MCF 10A (cell line): ENCODE results near the gene CRTC1. TPM values are rescaled to one million over a fixed set of nuclear protein-coding genes. Genes with fewer than 3 reads are reported as not detected.
"Not testable (repeated sequence)": the region's sequence is repeated elsewhere in the genome, so short reads cannot be mapped to it uniquely, and the experiment has no call there.

Experiments
- BruUV-seq: library from RNA; stranded (reverse); fragments of 400-500 nt; replicated peaks from 2 replicates; lab custom pipeline; 2021; lab: Mats Ljungman, UMichigan
- CTCF ChIA-PET: fragments of 300-600 bp; sonication (Branson Sonifier 250); formaldehyde crosslinking; extraction: SDS; loops from one replicate; lab custom pipeline; 2021; ENCODE audit warnings: antibody characterized with exemption, inconsistent platforms; lab: Yijun Ruan, JAX
- POLR2A ChIA-PET: fragments of 300-600, 350-650 bp; sonication (Branson Sonifier 250); formaldehyde crosslinking; extraction: SDS; loops from one replicate; lab custom pipeline; 2020; ENCODE audit warnings: antibody characterized with exemption, inconsistent platforms; lab: Yijun Ruan, JAX
- DNase-seq: peaks from one replicate; pipeline ENCODE4 v3.0.0-alpha.2; 2018; ENCODE audit not compliant: unreplicated experiment
- H3K27ac Mint-ChIP-seq: one replicate; pipeline ENCODE4 v1.8.0; 2022; ENCODE audit warnings: mild to moderate bottlenecking, low read depth, mixed read lengths; ENCODE audit not compliant: unreplicated experiment
- H3K27me3 Mint-ChIP-seq: one replicate; pipeline ENCODE4 v1.8.0; 2022; ENCODE audit warnings: mixed read lengths; ENCODE audit not compliant: insufficient read depth, unreplicated experiment
- H3K36me3 Mint-ChIP-seq: one replicate; pipeline ENCODE4 v1.8.0; 2022; ENCODE audit warnings: mild to moderate bottlenecking, moderate library complexity, mixed read lengths; ENCODE audit not compliant: insufficient read depth, unreplicated experiment
- H3K4me1 Mint-ChIP-seq: one replicate; pipeline ENCODE4 v1.8.0; 2022; ENCODE audit warnings: mixed read lengths; ENCODE audit not compliant: insufficient read depth, unreplicated experiment
- H3K4me3 Mint-ChIP-seq: one replicate; pipeline ENCODE4 v1.8.0; 2022; ENCODE audit warnings: mild to moderate bottlenecking, moderate library complexity, mixed read lengths; ENCODE audit not compliant: unreplicated experiment
- H3K9me3 Mint-ChIP-seq: one replicate; pipeline ENCODE4 v1.8.0; 2022; ENCODE audit warnings: mixed read lengths; ENCODE audit not compliant: unreplicated experiment
- CTCF ChIP-seq: fragments of 200-600 bp; IDR thresholded peaks from one replicate; pipeline ENCODE4 v1.8.0; 2022; ENCODE audit warnings: antibody characterized with exemption, mild to moderate bottlenecking; ENCODE audit not compliant: unreplicated experiment
- intact Hi-C: fragments of 100-400 bp; cut with micrococcal nuclease; formaldehyde crosslinking; loops from 2 replicates; pipeline ENCODE4 v1.14.1; 2022
- total RNA-seq: library from RNA; stranded (reverse); gene quantifications from 2 replicates; pipeline ENCODE4 v1.2.3, GENCODE V29; 2022

The CRTC1 gene
- total RNA-seq, 1 experiment from 2014 or later, result 11.1 TPM

- CTCF ChIA-PET, result no interaction called here
- H3K27ac Mint-ChIP-seq, result no peak overlapping the region
- H3K4me1 Mint-ChIP-seq, result no peaks in the 10 kb centered on the region
- H3K9me3 Mint-ChIP-seq, result no peaks in the 10 kb centered on the region
- no peak for TF ChIP-seq CTCF
- no peaks in the 10 kb centered on the region for H3K27me3 Mint-ChIP-seq
- BruUV-seq, result no TSS peak
- no peak for DNase-seq
- no peaks in the 10 kb centered on the region for H3K36me3 Mint-ChIP-seq
- H3K4me3 Mint-ChIP-seq, result no peak overlapping the region
- intact Hi-C loops, result no loop called here
- POLR2A ChIA-PET, result no interaction called here
These were observed 130.6 kb downstream of the CRTC1 start for GRCh38 chr19:18814063-18814462.

GRCh38 chr19:18815673-18816072 lies 132.2 kb downstream of the CRTC1 start:
- Mint-ChIP-seq H3K27ac (no peak overlapping the region), H3K4me1 (no peaks in the 10 kb centered on the region), H3K9me3 (no peaks in the 10 kb centered on the region), H3K4me3 (no peak overlapping the region), H3K36me3 (no peaks in the 10 kb centered on the region), H3K27me3 (no peaks in the 10 kb centered on the region)
- ChIA-PET CTCF (interaction anchor here (0.7 kb wide), 1 partner anchor 35 kb away, joined by 3 read pairs; no protein-coding TSS in a partner anchor), POLR2A (no interaction called here)
- no TSS peak for BruUV-seq
- no peak for DNase-seq
- TF ChIP-seq CTCF, result no peak
- intact Hi-C loops, result no loop called here

- H3K4me1 Mint-ChIP-seq, intact Hi-C loops, H3K27ac Mint-ChIP-seq: not testable (repeated sequence)
These were observed 133.2 kb downstream of the CRTC1 start for GRCh38 chr19:18816645-18817044.

GRCh38 chr19:18817574-18817973 lies 134.1 kb downstream of the CRTC1 start:
- ChIA-PET POLR2A (no interaction called here), CTCF (interaction anchor here (0.6 kb wide), 1 partner anchor 102 kb away, joined by 3 read pairs; the partner anchor contains the start of gene DDX49)
- BruUV-seq, result no TSS peak
- H3K4me1 Mint-ChIP-seq, result no peaks in the 10 kb centered on the region
- TF ChIP-seq CTCF, result no peak
- no peak overlapping the region for H3K4me3 Mint-ChIP-seq
- DNase-seq, result no peak
- H3K36me3 Mint-ChIP-seq, result no peaks in the 10 kb centered on the region
- no peaks in the 10 kb centered on the region for H3K27me3 Mint-ChIP-seq
- no peak overlapping the region for H3K27ac Mint-ChIP-seq
- no peaks in the 10 kb centered on the region for H3K9me3 Mint-ChIP-seq
- intact Hi-C loops, result no loop called here

More at GRCh38 chr19:18816645-18817044, 133.2 kb downstream of the CRTC1 start:
- BruUV-seq, DNase-seq, H3K27me3 Mint-ChIP-seq, H3K36me3 Mint-ChIP-seq, H3K9me3 Mint-ChIP-seq, H3K4me3 Mint-ChIP-seq, POLR2A ChIA-PET: not testable (repeated sequence)
- CTCF ChIA-PET, result interaction anchor here (1.1 kb wide), 1 partner anchor 172 kb away, joined by 4 read pairs; no protein-coding TSS in a partner anchor
